Neural progenitor cell (in vitro differentiated cells): Measurements from ENCODE around the gene RAB6A. TPM values are rescaled to one million over a fixed set of nuclear protein-coding genes. Genes with fewer than 3 reads are reported as not detected.
"Not testable (repeated sequence)": the region's sequence is repeated elsewhere in the genome, so short reads cannot be mapped to it uniquely, and the experiment has no call there.

Experiments
- DNase-seq: peaks from one replicate; pipeline ENCODE4 v3.0.0-alpha.2; 2016; ENCODE audit warnings: low spot score
- H2AFZ ChIP-seq: fragments of 200-600 bp; sonication (generic); replicated peaks from 2 replicates; pipeline ENCODE4 v1.6.1; 2016; ENCODE audit warnings: antibody characterized with exemption
- H3F3A ChIP-seq: fragments of 200-600 bp; sonication (generic); 2 replicates; pipeline ENCODE4 v1.6.1; 2016; ENCODE audit warnings: antibody characterized with exemption, low read depth
- H3K27ac ChIP-seq: fragments of 200-600 bp; sonication (generic); 2 replicates; pipeline ENCODE4 v1.5.1; 2016; ENCODE audit warnings: mild to moderate bottlenecking
- H3K27me3 ChIP-seq: fragments of 200-600 bp; sonication (generic); 2 replicates; pipeline ENCODE4 v1.6.1; 2016; ENCODE audit warnings: mild to moderate bottlenecking, moderate library complexity
- H3K36me3 ChIP-seq: fragments of 200-600 bp; sonication (generic); 2 replicates; pipeline ENCODE4 v1.5.1; 2016
- H3K4me1 ChIP-seq: fragments of 200-600 bp; sonication (generic); 2 replicates; pipeline ENCODE4 v1.6.1; 2016; ENCODE audit warnings: mixed run types
- H3K4me2 ChIP-seq: fragments of 200-600 bp; sonication (generic); 2 replicates; pipeline ENCODE4 v1.6.1; 2016
- H3K4me3 ChIP-seq: fragments of 200-600 bp; sonication (generic); 2 replicates; pipeline ENCODE4 v1.5.1; 2016
- H3K79me2 ChIP-seq: fragments of 200-600 bp; sonication (generic); 2 replicates; pipeline ENCODE4 v1.6.1; 2016; ENCODE audit warnings: low read depth
- H3K9ac ChIP-seq: fragments of 200-600 bp; sonication (generic); 2 replicates; pipeline ENCODE4 v1.6.1; 2016
- H3K9me3 ChIP-seq: fragments of 200-600 bp; sonication (generic); 2 replicates; pipeline ENCODE4 v1.5.1; 2016; ENCODE audit warnings: low read depth
- H4K20me1 ChIP-seq: fragments of 200-600 bp; sonication (generic); 2 replicates; pipeline ENCODE4 v1.6.1; 2016; ENCODE audit warnings: low read depth
- H3K27ac Mint-ChIP-seq: 3 replicates; pipeline ENCODE4 v1.8.0; 2021; ENCODE audit warnings: mixed read lengths
- H3K27me3 Mint-ChIP-seq: 2 replicates; pipeline ENCODE4 v1.8.0; 2022; ENCODE audit warnings: low read depth, mild to moderate bottlenecking, inconsistent platforms, moderate library complexity, mixed read lengths; ENCODE audit not compliant: insufficient read depth
- H3K36me3 Mint-ChIP-seq: 3 replicates; pipeline ENCODE4 v1.8.0; 2021; ENCODE audit warnings: mixed read lengths
- H3K4me1 Mint-ChIP-seq: 3 replicates; pipeline ENCODE4 v1.8.0; 2021; ENCODE audit warnings: mixed read lengths
- H3K4me3 Mint-ChIP-seq: 3 replicates; pipeline ENCODE4 v1.8.0; 2021; ENCODE audit warnings: mild to moderate bottlenecking, moderate library complexity, mixed read lengths
- H3K9me3 Mint-ChIP-seq: 3 replicates; pipeline ENCODE4 v1.8.0; 2020; ENCODE audit warnings: mixed read lengths
- CTCF ChIP-seq: fragments of 200-600 bp; sonication (generic); IDR thresholded peaks from 2 replicates; pipeline ENCODE4 v1.5.1; 2017; ENCODE audit warnings: antibody characterized with exemption, mild to moderate bottlenecking
- EZH2 ChIP-seq: fragments of 200-600 bp; sonication (generic); IDR thresholded peaks from 2 replicates; pipeline ENCODE4 v1.6.1; 2017; ENCODE audit warnings: antibody characterized with exemption, mild to moderate bottlenecking, moderate library complexity
- EZH2phosphoT487 ChIP-seq: fragments of 200-600 bp; sonication (generic); IDR thresholded peaks from 2 replicates; pipeline ENCODE4 v1.6.1; 2017; ENCODE audit warnings: antibody characterized with exemption
- total RNA-seq: library from RNA; depleted of rRNA; stranded (reverse); fragments of >200 nt; gene quantifications from 2 replicates; pipeline ENCODE4 v1.2.3, GENCODE V29; 2015; ENCODE audit warnings: low replicate concordance

Gene RAB6A
- total RNA-seq, 1 donor from 2014 or later = 54.7 TPM

GRCh38 chr11:73746701-73747100 lies 14.2 kb downstream of the RAB6A start:
- Histone ChIP-seq H3K27ac (no peak overlapping the region), H3K4me3 (no peak overlapping the region), H3K9me3 (no peaks in the 10 kb centered on the region), H3K79me2 (peaks cover 96% of the 10 kb centered on the region), H3K9ac (no peak overlapping the region), H3K4me2 (no peak overlapping the region), H3K4me1 (no peaks in the 10 kb centered on the region), H3K36me3 (no peaks in the 10 kb centered on the region), H2AFZ (no peak overlapping the region), H3K27me3 (no peaks in the 10 kb centered on the region), H3F3A (no peaks in the 10 kb centered on the region), H4K20me1 (peaks cover 45% of the 10 kb centered on the region)
- no peak overlapping the region for H3K4me3 Mint-ChIP-seq
- no peaks in the 10 kb centered on the region for H3K27me3 Mint-ChIP-seq
- peaks cover 6% of the 10 kb centered on the region for H3K36me3 Mint-ChIP-seq
- H3K9me3 Mint-ChIP-seq = no peaks in the 10 kb centered on the region
- H3K4me1 Mint-ChIP-seq = no peaks in the 10 kb centered on the region
- TF ChIP-seq EZH2 = no peak
- TF ChIP-seq EZH2phosphoT487 = no peak
- TF ChIP-seq CTCF = no peak
- no peak for DNase-seq
- H3K27ac Mint-ChIP-seq = no peak overlapping the region

GRCh38 chr11:73743045-73743444 lies 17.8 kb downstream of the RAB6A start:
- DNase-seq = no peak
- Mint-ChIP-seq H3K9me3 (no peaks in the 10 kb centered on the region), H3K36me3 (peaks cover 10% of the 10 kb centered on the region), H3K4me3 (no peak overlapping the region), H3K27ac (no peak overlapping the region), H3K4me1 (peaks cover 2% of the 10 kb centered on the region), H3K27me3 (no peaks in the 10 kb centered on the region)
- Histone ChIP-seq H3K4me1 (no peaks in the 10 kb centered on the region), H3K4me2 (no peak overlapping the region), H3K9ac (no peak overlapping the region), H3K27me3 (no peaks in the 10 kb centered on the region), H4K20me1 (peaks cover 29% of the 10 kb centered on the region), H3K79me2 (peaks cover 95% of the 10 kb centered on the region), H3F3A (peaks cover 4% of the 10 kb centered on the region), H3K9me3 (no peaks in the 10 kb centered on the region), H3K27ac (no peak overlapping the region), H3K36me3 (no peaks in the 10 kb centered on the region), H3K4me3 (no peak overlapping the region), H2AFZ (no peak overlapping the region)
- no peak for TF ChIP-seq CTCF
- no peak for TF ChIP-seq EZH2
- TF ChIP-seq EZH2phosphoT487 = no peak

GRCh38 chr11:73735959-73736358 lies 24.9 kb downstream of the RAB6A start:
- H3K27me3 ChIP-seq, H3K4me3 Mint-ChIP-seq, H3K4me1 ChIP-seq, H4K20me1 ChIP-seq, H3K4me3 ChIP-seq, H3K9ac ChIP-seq, H3K4me2 ChIP-seq, H3K27me3 Mint-ChIP-seq, H3K4me1 Mint-ChIP-seq, H3K9me3 ChIP-seq, H3K27ac Mint-ChIP-seq, H2AFZ ChIP-seq, DNase-seq, H3K36me3 ChIP-seq, H3K27ac ChIP-seq, H3F3A ChIP-seq: not testable (repeated sequence)
- H3K79me2 ChIP-seq = peaks cover 82% of the 10 kb centered on the region
- H3K36me3 Mint-ChIP-seq = peaks cover 31% of the 10 kb centered on the region
- peaks cover 15% of the 10 kb centered on the region for H3K9me3 Mint-ChIP-seq

GRCh38 chr11:73734993-73735392 lies 25.9 kb downstream of the RAB6A start:
- H3K27ac Mint-ChIP-seq = no peak overlapping the region
- no peak for DNase-seq

GRCh38 chr11:73734011-73734410 lies 26.9 kb downstream of the RAB6A start:
- H2AFZ ChIP-seq, H3K27me3 ChIP-seq, H3K27ac ChIP-seq, H3K36me3 ChIP-seq, H3K4me2 ChIP-seq, H3K4me3 ChIP-seq, H3K4me1 ChIP-seq, H3K27me3 Mint-ChIP-seq, H4K20me1 ChIP-seq, H3F3A ChIP-seq, H3K9ac ChIP-seq, H3K4me1 Mint-ChIP-seq, H3K4me3 Mint-ChIP-seq, H3K27ac Mint-ChIP-seq, DNase-seq, H3K9me3 ChIP-seq: not testable (repeated sequence)
- H3K36me3 Mint-ChIP-seq = peaks cover 38% of the 10 kb centered on the region
- peaks cover 63% of the 10 kb centered on the region for H3K79me2 ChIP-seq
- peaks cover 15% of the 10 kb centered on the region for H3K9me3 Mint-ChIP-seq

More at GRCh38 chr11:73734993-73735392, 25.9 kb downstream of the RAB6A start:
- Histone ChIP-seq H4K20me1 (peaks cover 7% of the 10 kb centered on the region), H3K4me1 (no peaks in the 10 kb centered on the region), H3K27me3 (no peaks in the 10 kb centered on the region), H3F3A (peaks cover 1% of the 10 kb centered on the region), H2AFZ (no peak overlapping the region), H3K79me2 (peaks cover 72% of the 10 kb centered on the region), H3K4me2 (no peak overlapping the region), H3K27ac (no peak overlapping the region), H3K4me3 (no peak overlapping the region), H3K9me3 (peaks cover 2% of the 10 kb centered on the region), H3K36me3 (peaks cover 6% of the 10 kb centered on the region), H3K9ac (no peak overlapping the region)
- Mint-ChIP-seq H3K36me3 (peaks cover 34% of the 10 kb centered on the region), H3K4me1 (no peaks in the 10 kb centered on the region), H3K9me3 (peaks cover 15% of the 10 kb centered on the region), H3K4me3 (no peak overlapping the region), H3K27me3 (no peaks in the 10 kb centered on the region)
- TF ChIP-seq CTCF = no peak
- TF ChIP-seq EZH2phosphoT487 = no peak
- no peak for TF ChIP-seq EZH2

GRCh38 chr11:73732936-73733335 lies 27.9 kb downstream of the RAB6A start:
- Mint-ChIP-seq H3K9me3 (peaks cover 15% of the 10 kb centered on the region), H3K36me3 (peaks cover 43% of the 10 kb centered on the region)
- not testable (repeated sequence) for H3K9ac ChIP-seq, DNase-seq, H3K27me3 ChIP-seq, H3K4me3 Mint-ChIP-seq, H3K27ac ChIP-seq, H3K4me2 ChIP-seq, H4K20me1 ChIP-seq, H3K27ac Mint-ChIP-seq, H2AFZ ChIP-seq, H3K4me1 ChIP-seq, H3K4me3 ChIP-seq, H3K9me3 ChIP-seq, H3K4me1 Mint-ChIP-seq, H3K36me3 ChIP-seq, H3K27me3 Mint-ChIP-seq, H3F3A ChIP-seq
- peaks cover 53% of the 10 kb centered on the region for H3K79me2 ChIP-seq
